Frontal cortex (tissue), 4 donors: ENCODE data around the gene SOX3. TPM values are rescaled to one million over a fixed set of nuclear protein-coding genes. Genes with fewer than 3 reads are reported as not detected.

Source experiments
- DNase-seq, 2 donors: peaks; one replicate each; pipeline ENCODE4 v3.0.0; 2012; ENCODE audit warnings: low spot score in 2 of 2
- FAIRE-seq: peaks from 2 replicates; lab custom pipeline; 2012; peaks lifted over from hg19 to GRCh38; lab: Jason Lieb, UNC
- total RNA-seq: library from RNA; depleted of rRNA; stranded (reverse); fragments of >200 nt; gene quantifications from one replicate; pipeline ENCODE4 v1.2.3, GENCODE V29; 2014
- donor health status: control.
- donor health status: control.
- donor health status: control.

The SOX3 gene
- total RNA-seq, 1 donor from 2014 or later = 2.4 TPM

- no peak for FAIRE-seq
- DNase-seq = no peak
Observed at GRCh38 chrX:140501321-140501720, 3.5 kb downstream of the SOX3 start.

GRCh38 chrX:140500441-140500840 lies 4.4 kb downstream of the SOX3 start:
- DNase-seq (no peak), FAIRE-seq (no peak)

GRCh38 chrX:140495739-140496138 lies 9.1 kb downstream of the SOX3 start:
- no peak for FAIRE-seq
- DNase-seq = no peak

DNA sequence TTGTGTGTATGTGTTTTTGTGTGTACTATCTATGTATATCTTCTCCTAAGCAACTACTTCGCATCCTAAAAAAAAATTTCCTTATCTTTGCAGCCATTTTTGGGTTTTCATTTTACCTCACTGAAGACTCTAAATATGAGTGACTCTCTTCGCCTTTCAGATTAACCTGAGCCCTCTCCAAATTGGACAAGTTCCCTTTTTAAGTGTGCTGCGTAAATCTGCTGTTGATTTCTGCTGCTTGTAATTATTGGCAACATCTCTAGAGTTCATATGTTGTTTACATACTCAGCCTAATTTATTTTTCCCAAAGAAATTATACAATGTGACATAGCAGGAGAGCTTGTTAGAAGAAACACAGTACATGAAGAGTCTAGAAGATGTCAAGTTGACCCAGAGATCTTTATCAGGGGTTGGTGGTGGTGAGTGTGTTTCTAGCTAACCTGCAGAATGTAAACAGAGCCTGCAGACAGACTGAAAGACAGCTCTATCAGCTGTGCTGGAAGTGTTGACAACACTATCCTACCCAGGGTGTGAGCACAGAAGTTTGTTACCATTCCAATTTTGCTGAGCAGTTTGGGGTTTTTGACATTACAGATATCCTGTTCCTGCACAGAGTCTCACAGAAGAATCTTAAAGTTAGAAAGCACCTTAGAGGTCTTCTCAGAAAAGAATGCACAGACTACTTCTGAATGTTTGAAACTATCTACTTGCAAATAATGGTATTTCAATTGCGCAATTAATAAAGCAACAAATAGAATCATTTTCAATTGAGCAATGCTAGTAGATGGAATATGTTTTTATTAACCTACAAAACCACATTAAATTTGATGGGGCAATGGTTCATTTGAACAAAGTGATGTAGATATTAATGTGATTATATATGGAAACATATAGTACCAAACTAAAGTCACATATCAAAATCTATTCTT lies 12.5 kb downstream of the SOX3 start:
- DNase-seq = no peak
- FAIRE-seq = no peak

DNA sequence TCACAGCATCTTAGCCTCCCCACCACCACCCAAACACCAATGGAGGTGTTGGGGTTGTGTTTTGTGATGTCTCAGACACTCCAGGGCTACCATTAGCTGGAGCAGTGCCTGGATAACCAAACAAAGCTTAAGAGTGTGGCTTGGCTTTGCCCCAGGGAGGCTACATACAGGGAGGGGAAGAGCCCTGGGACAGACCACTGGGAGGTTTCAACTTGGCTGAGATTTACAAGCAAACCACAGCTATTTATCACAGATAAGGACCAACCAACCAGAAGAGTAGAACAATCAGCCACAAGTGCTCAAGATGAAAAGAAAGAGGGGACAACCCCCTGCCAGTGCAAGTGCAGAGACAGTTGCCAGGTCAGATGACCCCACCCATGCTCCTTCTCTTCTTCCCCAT lies 24.1 kb downstream of the SOX3 start:
- DNase-seq (no peak), FAIRE-seq (no peak)

DNA sequence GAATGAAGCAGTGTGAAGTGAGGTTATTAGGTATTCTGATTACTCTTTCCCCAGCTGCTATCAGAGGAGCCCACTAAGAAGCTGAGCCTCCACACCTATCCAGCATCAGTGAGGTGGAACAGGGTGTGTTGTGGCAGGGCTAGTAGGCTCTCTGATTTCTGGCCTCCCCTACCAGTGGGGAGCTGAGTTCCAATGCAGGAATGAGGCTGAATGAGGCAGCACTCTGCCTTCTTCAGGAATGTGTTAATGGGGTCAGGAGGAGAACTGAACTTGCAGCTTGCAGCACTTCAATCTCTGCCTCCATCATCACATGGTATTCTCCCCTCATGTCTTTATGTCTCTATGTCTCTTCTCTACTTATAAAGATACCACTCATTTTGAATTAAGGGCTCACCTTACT lies 26.9 kb downstream of the SOX3 start:
- no peak for FAIRE-seq
- no peak for DNase-seq

DNA sequence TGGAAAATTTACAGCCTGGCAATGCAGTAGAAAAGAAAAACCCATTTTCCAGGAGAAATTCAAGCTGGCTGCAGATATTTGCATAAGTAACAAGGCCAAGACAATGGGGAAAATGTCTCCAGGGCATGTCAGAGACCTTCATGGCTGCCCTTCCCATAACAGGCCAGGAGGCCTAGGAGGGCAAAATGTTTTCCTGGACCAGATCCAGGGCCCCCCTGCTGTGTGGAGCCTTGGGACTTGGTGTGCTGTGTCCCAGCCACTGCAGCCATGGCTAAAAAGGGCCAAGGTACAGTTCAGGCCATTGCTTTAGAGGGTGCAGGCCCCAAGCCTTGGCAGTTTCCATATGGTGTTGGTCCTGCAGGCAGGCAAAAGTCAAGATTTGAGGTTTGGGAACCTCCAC lies 29.8 kb downstream of the SOX3 start:
- no peak for DNase-seq
- no peak for FAIRE-seq

DNA sequence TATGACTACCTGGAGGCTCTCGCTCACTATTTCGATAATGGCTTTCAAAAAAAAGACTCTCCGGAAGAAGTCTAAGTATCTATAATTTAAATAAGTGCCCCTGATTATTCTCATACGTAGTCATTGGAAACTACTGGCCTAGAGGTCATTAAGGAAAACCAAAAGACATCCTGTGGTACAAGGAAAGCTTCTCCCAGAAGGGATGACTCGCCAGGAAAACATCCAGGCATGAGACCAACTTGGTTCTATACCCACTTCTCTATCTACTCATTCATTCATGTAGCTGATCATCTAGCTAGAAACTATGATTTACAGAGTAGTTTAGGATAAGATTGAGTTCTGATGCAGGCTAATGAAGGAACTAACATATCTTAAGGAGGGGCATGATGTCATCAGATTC lies 37.7 kb downstream of the SOX3 start:
- DNase-seq (no peak), FAIRE-seq (no peak)

Other genes with a start within 250 kb of the SOX3 start
- 15.9 TPM for gene LINC00632, start 204.7 kb upstream of the SOX3 start, total RNA-seq